Breast epithelium (tissue), 4 donors: ENCODE data around the gene ATP2C2. TPM values are rescaled to one million over a fixed set of nuclear protein-coding genes. Genes with fewer than 3 reads are reported as not detected.
A peak's percentile ranks its signal among the peaks of the same experiment; 100 is the strongest.

ENCODE experiments used
- DNase-seq, 2 donors: peaks; one replicate each; pipeline ENCODE4 v3.0.0-alpha.2; 2019; ENCODE audit warnings: low spot score in 2 of 2
- H3K27ac ChIP-seq, 2 donors: fragments of 200-600 bp; sonication (generic) in 1 of 2; one replicate each; pipeline ENCODE4 v1.5.1; 2016 to 2019; ENCODE audit warnings: mild to moderate bottlenecking in 1 of 2
- H3K27me3 ChIP-seq, 2 donors: fragments of 200-600 bp; sonication (generic) in 1 of 2; one replicate each; pipeline versions ENCODE4 v1.5.1 to v1.6.0; 2017 to 2019; ENCODE audit warnings: control low read depth in 1 of 2, mild to moderate bottlenecking in 1 of 2
- H3K36me3 ChIP-seq: fragments of 200-600 bp; one replicate; pipeline ENCODE4 v1.5.1; 2019
- H3K4me1 ChIP-seq, 2 donors: fragments of 200-600 bp; sonication (generic); one replicate each; pipeline ENCODE4 v1.5.1; 2016 to 2019; ENCODE audit warnings: control low read depth in 1 of 2
- H3K4me3 ChIP-seq, 3 donors: fragments of 200-600 bp; sonication (generic); 1 replicate in 2 of 3; 2 replicates in 1 of 3; pipeline ENCODE4 v1.5.1; 2016 to 2019; ENCODE audit warnings: mild to moderate bottlenecking in 3 of 3, moderate library complexity in 2 of 3
- H3K9me3 ChIP-seq, 2 donors: fragments of 200-600 bp; sonication (generic) in 1 of 2; one replicate each; pipeline ENCODE4 v1.5.1; 2016 to 2019; ENCODE audit warnings: control low read depth in 1 of 2
- POLR2A ChIP-seq: fragments of 450-650 bp; IDR thresholded peaks from one replicate; pipeline ENCODE4 v1.6.1; 2016; ENCODE audit warnings: antibody characterized with exemption, mild to moderate bottlenecking, moderate library complexity
- POLR2AphosphoS5 ChIP-seq, 3 donors: sonication (generic); formaldehyde crosslinking; IDR thresholded peaks; one replicate each; pipeline ENCODE4 v1.6.1; 2017; ENCODE audit warnings: antibody characterized with exemption in 3 of 3
- intact Hi-C: fragments of 100-400 bp; cut with DNase I; formaldehyde crosslinking; loops from one replicate; pipeline ENCODE4 v1.15.1; 2023; ENCODE audit warnings: low total_unique reads
- total RNA-seq, 3 donors: library from RNA; depleted of rRNA; stranded (reverse); fragments of >200 nt; gene quantifications; one replicate each; pipeline ENCODE4 v1.1.0, GENCODE V29; 2016
- TF ChIP-seq, protein P1 (sequence below), 3 donors: fragments of 450-650 bp; IDR thresholded peaks; one replicate each; pipeline ENCODE4 v1.5.1; 2016 to 2017; ENCODE audit warnings: antibody characterized with exemption in 3 of 3, mild to moderate bottlenecking in 3 of 3, moderate library complexity in 3 of 3

The ATP2C2 gene
- total RNA-seq, 3 donors from 2014 or later: 6.0 to 28.5 TPM; not detected in 1

DNA sequence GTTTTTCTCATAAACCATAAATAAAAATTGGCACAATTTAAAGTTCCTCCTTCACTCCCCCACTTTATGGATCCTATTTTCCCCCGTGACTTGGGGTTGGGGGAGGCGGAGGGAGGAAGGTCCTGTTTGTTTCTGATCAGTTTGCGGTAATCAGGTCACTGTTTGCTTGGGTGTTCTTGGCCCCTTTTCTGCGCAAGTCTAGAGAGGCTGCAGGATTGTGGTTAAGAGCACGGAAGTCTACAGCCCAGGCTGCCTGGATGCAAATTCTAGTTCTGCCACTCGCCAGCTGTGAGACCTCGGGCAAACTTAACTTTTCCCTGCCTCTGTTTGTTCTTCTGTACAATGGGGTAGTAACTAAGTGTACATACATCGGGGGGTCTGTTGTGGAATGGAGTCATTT lies 12.1 kb downstream of the ATP2C2 start:
- Histone ChIP-seq H3K9me3 (no peaks in the 10 kb centered on the region), H3K27ac (peak overlapping the region in 1 of 2 donors; percentile 36), H3K27me3 (no peaks in the 10 kb centered on the region), H3K4me3 (no peak overlapping the region), H3K4me1 (no peaks in the 10 kb centered on the region), H3K36me3 (no peaks in the 10 kb centered on the region)
- intact Hi-C loops: no loop called here
- no peak for TF ChIP-seq POLR2A
- TF ChIP-seq, protein P1, sequence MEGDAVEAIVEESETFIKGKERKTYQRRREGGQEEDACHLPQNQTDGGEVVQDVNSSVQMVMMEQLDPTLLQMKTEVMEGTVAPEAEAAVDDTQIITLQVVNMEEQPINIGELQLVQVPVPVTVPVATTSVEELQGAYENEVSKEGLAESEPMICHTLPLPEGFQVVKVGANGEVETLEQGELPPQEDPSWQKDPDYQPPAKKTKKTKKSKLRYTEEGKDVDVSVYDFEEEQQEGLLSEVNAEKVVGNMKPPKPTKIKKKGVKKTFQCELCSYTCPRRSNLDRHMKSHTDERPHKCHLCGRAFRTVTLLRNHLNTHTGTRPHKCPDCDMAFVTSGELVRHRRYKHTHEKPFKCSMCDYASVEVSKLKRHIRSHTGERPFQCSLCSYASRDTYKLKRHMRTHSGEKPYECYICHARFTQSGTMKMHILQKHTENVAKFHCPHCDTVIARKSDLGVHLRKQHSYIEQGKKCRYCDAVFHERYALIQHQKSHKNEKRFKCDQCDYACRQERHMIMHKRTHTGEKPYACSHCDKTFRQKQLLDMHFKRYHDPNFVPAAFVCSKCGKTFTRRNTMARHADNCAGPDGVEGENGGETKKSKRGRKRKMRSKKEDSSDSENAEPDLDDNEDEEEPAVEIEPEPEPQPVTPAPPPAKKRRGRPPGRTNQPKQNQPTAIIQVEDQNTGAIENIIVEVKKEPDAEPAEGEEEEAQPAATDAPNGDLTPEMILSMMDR (IDR thresholded peaks at IDR 0.05): no peak
- TF ChIP-seq POLR2AphosphoS5 (IDR thresholded peaks at IDR 0.05): no peak
- peak in 1 of 2 donors; percentile 50 for DNase-seq

DNA sequence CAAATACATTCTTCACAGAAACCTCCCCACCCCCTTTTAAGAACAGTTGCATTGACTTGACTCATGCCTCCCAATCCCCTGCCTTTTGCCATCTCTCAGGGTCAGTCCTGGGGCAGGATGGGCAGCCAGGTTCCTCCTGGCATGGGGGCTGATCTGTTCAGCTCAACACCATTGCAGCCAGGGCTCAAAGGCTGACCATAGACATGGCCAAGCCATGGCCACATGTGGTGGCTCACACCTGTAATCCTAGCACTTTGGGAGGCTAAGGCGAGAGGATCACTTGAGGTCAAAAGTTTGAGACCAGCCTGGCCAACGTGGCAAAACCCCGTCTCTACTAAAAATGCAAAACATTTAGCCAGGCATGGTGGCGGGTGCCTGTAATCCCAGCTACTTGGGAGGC lies 14.1 kb downstream of the ATP2C2 start:
- no peak for DNase-seq

DNA sequence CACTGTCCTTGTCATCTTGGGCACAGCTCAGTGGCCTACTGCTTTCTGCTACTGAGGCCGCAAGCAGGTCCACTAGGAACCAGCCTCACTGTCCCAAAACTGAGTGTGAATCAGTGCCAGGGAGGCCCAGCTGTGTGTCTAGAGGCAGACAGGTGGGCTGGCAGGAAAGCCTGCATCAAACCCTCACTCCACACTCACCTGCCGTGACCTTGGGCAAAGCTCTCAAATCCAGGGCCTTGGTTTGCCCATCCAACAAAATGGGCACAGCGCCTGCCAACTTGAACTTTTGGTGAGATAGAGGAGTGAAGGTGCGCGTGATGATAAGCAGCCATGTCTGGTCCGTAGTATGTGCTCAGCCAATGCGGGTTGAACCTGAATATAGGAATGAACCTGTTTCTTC lies 14.8 kb downstream of the ATP2C2 start:
- Histone ChIP-seq H3K4me3 (no peak overlapping the region), H3K27me3 (no peaks in the 10 kb centered on the region), H3K36me3 (no peaks in the 10 kb centered on the region), H3K4me1 (no peaks in the 10 kb centered on the region), H3K27ac (no peak overlapping the region), H3K9me3 (no peaks in the 10 kb centered on the region)
- TF ChIP-seq POLR2A: no peak
- TF ChIP-seq, protein P1 (IDR thresholded peaks at IDR 0.05): no peak
- no peak for TF ChIP-seq POLR2AphosphoS5 (IDR thresholded peaks at IDR 0.05)
- DNase-seq: no peak
- intact Hi-C loops: no loop called here

More for the DNA sequence above, 14.1 kb downstream of the ATP2C2 start:
- Histone ChIP-seq H3K4me1 (no peaks in the 10 kb centered on the region), H3K9me3 (no peaks in the 10 kb centered on the region), H3K4me3 (no peak overlapping the region), H3K27me3 (no peaks in the 10 kb centered on the region), H3K36me3 (no peaks in the 10 kb centered on the region), H3K27ac (no peak overlapping the region)
- TF ChIP-seq POLR2A (no peak), POLR2AphosphoS5 (IDR thresholded peaks at IDR 0.05) (no peak)
- TF ChIP-seq, protein P1 (IDR thresholded peaks at IDR 0.05): no peak
- intact Hi-C loops: no loop called here

DNA sequence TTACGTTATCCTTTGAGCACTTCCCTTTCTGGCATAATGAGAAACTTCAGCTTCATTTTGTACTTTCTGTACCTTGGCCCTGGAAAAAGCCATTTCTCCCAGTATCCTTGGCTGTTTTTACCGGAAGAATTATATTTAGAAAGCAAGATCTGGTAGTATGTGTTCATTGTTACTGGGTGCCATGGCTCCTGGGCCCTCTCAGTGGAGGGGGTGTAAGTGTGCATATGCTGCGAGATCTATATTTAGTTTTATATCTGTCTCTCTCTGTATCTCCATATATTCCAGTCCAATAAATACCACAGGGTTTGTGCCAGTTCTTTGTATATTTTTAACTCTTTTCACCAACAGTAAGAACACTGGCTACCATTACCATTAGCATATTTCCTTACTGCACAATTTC lies 17.7 kb downstream of the ATP2C2 start:
- intact Hi-C loops: no loop called here
- TF ChIP-seq POLR2AphosphoS5 (IDR thresholded peaks at IDR 0.05) (no peak), POLR2A (no peak)
- TF ChIP-seq, protein P1 (IDR thresholded peaks at IDR 0.05): no peak
- no peaks in the 10 kb centered on the region for H3K9me3 ChIP-seq
- H3K4me1 ChIP-seq: no peaks in the 10 kb centered on the region
- H3K4me3 ChIP-seq: no peak overlapping the region
- no peak overlapping the region for H3K27ac ChIP-seq
- no peak for DNase-seq
- no peaks in the 10 kb centered on the region for H3K36me3 ChIP-seq
- H3K27me3 ChIP-seq: no peaks in the 10 kb centered on the region

DNA sequence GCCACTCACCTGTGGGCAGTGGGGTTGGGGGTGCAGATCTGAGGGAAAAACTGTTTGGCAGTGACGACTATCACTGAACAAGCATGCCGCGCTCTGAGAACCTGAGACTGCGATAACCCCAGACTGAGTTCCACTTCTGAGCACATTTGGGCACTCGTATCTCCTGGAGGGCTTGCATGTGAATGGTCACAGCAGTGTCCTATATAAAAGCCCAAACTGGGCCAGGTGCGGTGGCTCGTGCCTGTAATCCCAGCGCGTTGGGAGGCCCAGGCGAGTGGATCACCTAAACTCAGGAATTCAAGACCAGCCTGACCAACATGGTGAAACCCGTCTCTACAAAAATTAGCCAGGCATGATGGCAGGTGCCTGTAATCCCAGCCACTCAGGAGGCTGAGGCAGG lies 18.7 kb downstream of the ATP2C2 start:
- no peaks in the 10 kb centered on the region for H3K9me3 ChIP-seq
- DNase-seq: no peak
- no peaks in the 10 kb centered on the region for H3K36me3 ChIP-seq
- peaks cover 0 to 4% of the 10 kb centered on the region in 2 donors for H3K4me1 ChIP-seq
- no peak overlapping the region for H3K27ac ChIP-seq
- H3K4me3 ChIP-seq: no peak overlapping the region
- TF ChIP-seq, protein P1 (IDR thresholded peaks at IDR 0.05): no peak
- TF ChIP-seq POLR2A (no peak), POLR2AphosphoS5 (IDR thresholded peaks at IDR 0.05) (no peak)
- no peaks in the 10 kb centered on the region for H3K27me3 ChIP-seq
- intact Hi-C loops: no loop called here
